Erythroblast (primary cell): ENCODE measurements around the gene AKT1S1.

ENCODE experiments used
- DNase-seq, 2 experiments: peaks; one replicate each; lab custom pipeline; 2025; lab: John Stamatoyannopoulos, UW
- GATA1 ChIP-seq: IDR thresholded peaks from 2 replicates; pipeline ENCODE4 v1.6.1; 2011; ENCODE audit warnings: low read depth, mild to moderate bottlenecking, control low read depth, low read length, moderate library complexity
- POLR2A ChIP-seq: IDR thresholded peaks from 2 replicates; pipeline ENCODE4 v1.6.1; 2011; ENCODE audit warnings: mild to moderate bottlenecking, low read length

Gene AKT1S1

GRCh38 chr19:49830766-49831165 is 46.4 kb downstream of the AKT1S1 start:
- no peak for TF ChIP-seq GATA1
- no peak for TF ChIP-seq POLR2A
- no peak for DNase-seq

GRCh38 chr19:49829721-49830120 is 47.4 kb downstream of the AKT1S1 start:
- TF ChIP-seq GATA1 (no peak), POLR2A (no peak)
- DNase-seq = no peak

GRCh38 chr19:49829200-49829599 is 48.0 kb downstream of the AKT1S1 start:
- DNase-seq = no peak
- TF ChIP-seq GATA1 = no peak
- TF ChIP-seq POLR2A = no peak

GRCh38 chr19:49827034-49827433 is 50.1 kb downstream of the AKT1S1 start:
- TF ChIP-seq GATA1 = no peak
- TF ChIP-seq POLR2A = no peak

GRCh38 chr19:49824662-49825061 is 52.5 kb downstream of the AKT1S1 start:
- DNase-seq = no peak
- no peak for TF ChIP-seq GATA1
- no peak for TF ChIP-seq POLR2A

More at GRCh38 chr19:49827034-49827433, 50.1 kb downstream of the AKT1S1 start:
- DNase-seq = no peak

GRCh38 chr19:49823472-49823871 is 53.7 kb downstream of the AKT1S1 start:
- TF ChIP-seq POLR2A (no peak), GATA1 (no peak)
- no peak for DNase-seq

GRCh38 chr19:49820125-49820524 is 57.0 kb downstream of the AKT1S1 start:
- TF ChIP-seq POLR2A (peak; percentile 83), GATA1 (peak; percentile 20)
- DNase-seq = peak; percentile 91 to 97

- peak; percentile 43 to 57 for DNase-seq
Observed at GRCh38 chr19:49819452-49820115, 57.6 kb downstream of the AKT1S1 start.
